Spleen (tissue), 7 donors: Measurements from ENCODE around the gene TRIP4.

Experiments
- POLR2A ChIP-seq, 3 donors: fragments of 450-650 bp; IDR thresholded peaks; one replicate each; pipeline ENCODE4 v1.5.1; 2017; ENCODE audit warnings: antibody characterized with exemption in 3 of 3, mild to moderate bottlenecking in 1 of 3
- POLR2AphosphoS5 ChIP-seq, 3 donors: sonication (generic); formaldehyde crosslinking; IDR thresholded peaks; one replicate each; pipeline ENCODE4 v1.5.1; 2017; ENCODE audit warnings: antibody characterized with exemption in 3 of 3
- TF ChIP-seq, protein P1 (sequence below), 11 experiments: fragments of 200-600 bp in 7 of 11; fragments of 450-650 bp in 4 of 11; sonication (generic) in 4 of 11; IDR thresholded peaks in 8 of 11; conservative IDR thresholded peaks in 3 of 11; 1 replicate in 7 of 11; 2 replicates in 4 of 11; pipeline versions ENCODE4 v1.4.0 to v1.8.0; 2016 to 2021; ENCODE audit warnings: antibody characterized with exemption in 11 of 11, inconsistent platforms in 4 of 11, mild to moderate bottlenecking in 1 of 11
- donor health status: DM: no; HTN: no; CAD: no; lungs with moderate emphysema.
- donor health status: DM: no; HTN: no; CAD: no.
- donor health status: DM: no; HTN: no; CAD: no.

DNA sequence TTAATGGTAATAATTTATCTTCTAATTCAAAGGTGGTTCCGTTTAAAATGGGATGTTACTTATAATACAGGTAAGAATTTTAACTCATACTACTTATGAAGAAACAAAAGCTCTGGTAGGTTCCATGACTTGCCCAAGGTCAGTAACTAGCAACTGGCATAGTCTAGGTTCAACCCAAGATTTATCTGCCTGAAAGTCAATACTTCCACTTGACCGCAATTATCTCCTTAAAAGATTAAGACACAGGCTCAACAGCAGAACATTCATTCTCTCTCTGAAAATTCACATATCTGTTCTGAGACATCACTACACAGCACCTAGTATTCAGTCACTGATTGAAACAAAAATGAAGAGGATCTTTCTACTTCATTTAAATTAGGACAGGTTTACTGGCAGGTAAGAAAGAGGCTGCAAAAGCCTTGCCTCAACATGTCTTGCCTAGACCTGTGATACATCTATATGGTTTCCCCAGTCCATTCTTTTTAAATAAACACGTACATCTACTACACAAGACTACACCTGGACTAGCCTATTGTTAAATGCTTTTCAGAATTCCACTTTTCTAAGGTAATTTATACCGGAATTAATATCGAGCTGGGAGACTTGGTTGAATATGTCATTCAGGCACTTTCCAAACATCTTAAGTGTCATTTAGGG lies 32.8 kb upstream of the TRIP4 start:
- TF ChIP-seq, protein P1, sequence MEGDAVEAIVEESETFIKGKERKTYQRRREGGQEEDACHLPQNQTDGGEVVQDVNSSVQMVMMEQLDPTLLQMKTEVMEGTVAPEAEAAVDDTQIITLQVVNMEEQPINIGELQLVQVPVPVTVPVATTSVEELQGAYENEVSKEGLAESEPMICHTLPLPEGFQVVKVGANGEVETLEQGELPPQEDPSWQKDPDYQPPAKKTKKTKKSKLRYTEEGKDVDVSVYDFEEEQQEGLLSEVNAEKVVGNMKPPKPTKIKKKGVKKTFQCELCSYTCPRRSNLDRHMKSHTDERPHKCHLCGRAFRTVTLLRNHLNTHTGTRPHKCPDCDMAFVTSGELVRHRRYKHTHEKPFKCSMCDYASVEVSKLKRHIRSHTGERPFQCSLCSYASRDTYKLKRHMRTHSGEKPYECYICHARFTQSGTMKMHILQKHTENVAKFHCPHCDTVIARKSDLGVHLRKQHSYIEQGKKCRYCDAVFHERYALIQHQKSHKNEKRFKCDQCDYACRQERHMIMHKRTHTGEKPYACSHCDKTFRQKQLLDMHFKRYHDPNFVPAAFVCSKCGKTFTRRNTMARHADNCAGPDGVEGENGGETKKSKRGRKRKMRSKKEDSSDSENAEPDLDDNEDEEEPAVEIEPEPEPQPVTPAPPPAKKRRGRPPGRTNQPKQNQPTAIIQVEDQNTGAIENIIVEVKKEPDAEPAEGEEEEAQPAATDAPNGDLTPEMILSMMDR (IDR thresholded peaks at IDR 0.05 in 8 of 11, conservative IDR thresholded peaks at IDR 0.05 in 3 of 11), result no peak
- TF ChIP-seq POLR2A (IDR thresholded peaks at IDR 0.05) (no peak), POLR2AphosphoS5 (IDR thresholded peaks at IDR 0.05) (no peak)
